HEK293 (cell line): ENCODE results near the gene EXD1.

Experiments
- CTCF ChIA-PET: fragments of 350-600 bp; formaldehyde crosslinking; extraction: SDS; loops from one replicate; lab custom pipeline; 2021; ENCODE audit warnings: antibody characterized with exemption; lab: Yijun Ruan, JAX
- POLR2A ChIA-PET: fragments of 300-600 bp; formaldehyde crosslinking; extraction: SDS; loops from one replicate; lab custom pipeline; 2020; ENCODE audit warnings: antibody characterized with exemption, inconsistent platforms; lab: Yijun Ruan, JAX
- H3K27ac ChIP-seq: fragments of 200-500 bp; sonication (Bioruptor generic); 2 replicates; pipeline ENCODE4 v1.5.1; 2014; ENCODE audit warnings: low read depth, low read length, control low read depth, inconsistent platforms; ENCODE audit errors: extremely low read depth
- H3K36me3 ChIP-seq, 2 experiments: fragments of 200-500 bp in 1 of 2; sonication (Bioruptor generic) in 1 of 2; 1 replicate in 1 of 2; 2 replicates in 1 of 2; pipeline ENCODE4 v1.5.1; 2014 to 2017; ENCODE audit warnings: inconsistent platforms in 2 of 2, low read length in 2 of 2; ENCODE audit not compliant: control insufficient read depth in 2 of 2, insufficient read depth in 1 of 2
- H3K4me1 ChIP-seq: fragments of 200-500 bp; sonication (Bioruptor generic); 2 replicates; pipeline ENCODE4 v1.5.1; 2014; ENCODE audit warnings: mild to moderate bottlenecking, low read length, inconsistent platforms; ENCODE audit not compliant: control insufficient read depth, insufficient read depth
- H3K4me3 ChIP-seq: 2 replicates; pipeline ENCODE4 v1.5.1; 2011; ENCODE audit warnings: low read depth, mild to moderate bottlenecking, control low read depth, low read length, moderate library complexity
- H3K9me3 ChIP-seq: fragments of 200-500 bp; sonication (Bioruptor generic); 2 replicates; pipeline ENCODE4 v1.5.1; 2014; ENCODE audit warnings: low read depth, low read length, inconsistent platforms; ENCODE audit not compliant: control insufficient read depth, insufficient read depth
- GLI4 ChIP-seq: fragments of 450-650 bp; formaldehyde crosslinking; IDR thresholded peaks from 2 replicates; pipeline ENCODE4 v1.5.1; 2016; ENCODE audit warnings: missing biosample characterization, missing genetic modification characterization
- GLIS1 ChIP-seq: fragments of 450-650 bp; formaldehyde crosslinking; IDR thresholded peaks from 2 replicates; pipeline ENCODE4 v1.5.1; 2016; ENCODE audit warnings: missing biosample characterization, missing genetic modification characterization
- IKZF3 ChIP-seq: fragments of 450-650 bp; IDR thresholded peaks from 2 replicates; pipeline ENCODE4 v1.5.0; 2018; ENCODE audit warnings: missing biosample characterization, mild to moderate bottlenecking, missing genetic modification characterization, moderate library complexity
- SP7 ChIP-seq: fragments of 450-650 bp; formaldehyde crosslinking; IDR thresholded peaks from 2 replicates; pipeline ENCODE4 v1.5.1; 2016; ENCODE audit warnings: missing biosample characterization, missing genetic modification characterization
- WT1 ChIP-seq: fragments of 450-650 bp; formaldehyde crosslinking; IDR thresholded peaks from 2 replicates; pipeline ENCODE4 v1.5.1; 2016; ENCODE audit warnings: missing biosample characterization, missing genetic modification characterization
- ZBTB17 ChIP-seq: fragments of 450-650 bp; formaldehyde crosslinking; IDR thresholded peaks from 2 replicates; pipeline ENCODE4 v1.5.1; 2016; ENCODE audit warnings: missing biosample characterization, missing genetic modification characterization
- ZNF423 ChIP-seq: fragments of 450-650 bp; formaldehyde crosslinking; IDR thresholded peaks from 2 replicates; pipeline ENCODE4 v1.5.1; 2016; ENCODE audit warnings: missing biosample characterization, missing genetic modification characterization
- ZNF555 ChIP-seq: fragments of 450-650 bp; formaldehyde crosslinking; conservative IDR thresholded peaks from 2 replicates; pipeline ENCODE4 v1.5.1; 2017; ENCODE audit warnings: missing biosample characterization, mild to moderate bottlenecking, missing genetic modification characterization, inconsistent platforms
- ZNF585B ChIP-seq: fragments of 450-650 bp; formaldehyde crosslinking; IDR thresholded peaks from 2 replicates; pipeline ENCODE4 v1.5.1; 2016; ENCODE audit warnings: missing biosample characterization, missing genetic modification characterization
- ZNF658 ChIP-seq: fragments of 450-650 bp; formaldehyde crosslinking; IDR thresholded peaks from 2 replicates; pipeline ENCODE4; 2016; ENCODE audit warnings: missing biosample characterization, missing genetic modification characterization
- ZNF660 ChIP-seq: fragments of 450-650 bp; IDR thresholded peaks from 2 replicates; pipeline ENCODE4 v1.5.1; 2018; ENCODE audit warnings: missing biosample characterization, mild to moderate bottlenecking, missing genetic modification characterization
- ZNF677 ChIP-seq: fragments of 450-650 bp; IDR thresholded peaks from 2 replicates; pipeline ENCODE4 v1.5.0; 2018; ENCODE audit warnings: missing biosample characterization, mild to moderate bottlenecking, missing genetic modification characterization, moderate library complexity
- ZNF843 ChIP-seq: fragments of 450-650 bp; formaldehyde crosslinking; IDR thresholded peaks from 2 replicates; pipeline ENCODE4 v1.5.1; 2016; ENCODE audit warnings: missing biosample characterization, missing genetic modification characterization
- TF ChIP-seq, protein P1 (sequence below): fragments of 450-650 bp; formaldehyde crosslinking; IDR thresholded peaks from 2 replicates; pipeline ENCODE4 v1.5.1; 2016; ENCODE audit warnings: missing biosample characterization, missing genetic modification characterization
- TF ChIP-seq, protein P2 (sequence below): fragments of 450-650 bp; formaldehyde crosslinking; IDR thresholded peaks from 2 replicates; pipeline ENCODE4 v1.5.1; 2016; ENCODE audit warnings: missing biosample characterization, missing genetic modification characterization, low read depth
- TF ChIP-seq, protein P3 (sequence below): fragments of 450-650 bp; formaldehyde crosslinking; IDR thresholded peaks from 2 replicates; pipeline ENCODE4 v1.5.1; 2016; ENCODE audit warnings: missing biosample characterization, missing genetic modification characterization
- TF ChIP-seq, protein P4 (sequence below): fragments of 450-650 bp; formaldehyde crosslinking; IDR thresholded peaks from 2 replicates; pipeline ENCODE4 v1.5.1; 2016; ENCODE audit warnings: missing biosample characterization, missing genetic modification characterization

Gene EXD1

DNA sequence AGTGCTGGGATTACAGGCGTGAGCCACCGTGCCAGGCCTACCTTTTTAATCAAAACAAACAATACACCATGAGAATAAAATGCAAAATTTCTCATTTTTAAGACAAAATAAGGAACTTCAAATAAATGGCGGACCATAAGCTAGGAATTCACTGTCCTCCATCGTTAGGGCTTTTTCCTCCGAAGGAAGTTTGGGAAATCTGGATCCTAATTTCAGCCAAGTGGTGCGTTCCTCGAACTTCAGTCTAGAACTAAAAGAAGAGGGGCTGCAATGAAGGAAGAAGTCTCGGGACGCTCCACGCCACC, 260 bp downstream of the EXD1 start:
- H3K4me3 ChIP-seq: no peak overlapping the region; the same call in 1 of the 2 replicates

DNA sequence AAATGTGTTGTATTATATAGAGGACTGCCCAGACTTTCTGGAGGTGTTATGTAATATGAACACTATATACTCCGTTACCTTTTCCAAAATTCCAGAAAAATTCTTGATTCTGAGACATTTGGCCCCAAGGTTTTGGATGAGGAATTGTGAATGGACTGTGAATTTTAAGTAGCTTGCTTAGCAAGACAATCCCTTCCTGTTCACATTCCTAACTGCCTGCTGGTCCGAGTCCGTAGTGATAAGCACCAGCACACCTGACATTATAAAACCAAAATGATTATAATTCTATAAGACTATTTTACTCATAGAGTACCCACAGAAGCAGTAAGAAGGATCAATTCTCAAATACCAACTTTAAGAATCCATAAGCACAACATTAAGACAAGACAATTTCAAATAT, 11.2 kb downstream of the EXD1 start:
- H3K9me3 ChIP-seq: no peaks in the 10 kb centered on the region
- H3K4me3 ChIP-seq: no peak overlapping the region
- ChIA-PET POLR2A (no interaction called here), CTCF (no interaction called here)
- no peak for TF ChIP-seq WT1
- TF ChIP-seq, protein P1, sequence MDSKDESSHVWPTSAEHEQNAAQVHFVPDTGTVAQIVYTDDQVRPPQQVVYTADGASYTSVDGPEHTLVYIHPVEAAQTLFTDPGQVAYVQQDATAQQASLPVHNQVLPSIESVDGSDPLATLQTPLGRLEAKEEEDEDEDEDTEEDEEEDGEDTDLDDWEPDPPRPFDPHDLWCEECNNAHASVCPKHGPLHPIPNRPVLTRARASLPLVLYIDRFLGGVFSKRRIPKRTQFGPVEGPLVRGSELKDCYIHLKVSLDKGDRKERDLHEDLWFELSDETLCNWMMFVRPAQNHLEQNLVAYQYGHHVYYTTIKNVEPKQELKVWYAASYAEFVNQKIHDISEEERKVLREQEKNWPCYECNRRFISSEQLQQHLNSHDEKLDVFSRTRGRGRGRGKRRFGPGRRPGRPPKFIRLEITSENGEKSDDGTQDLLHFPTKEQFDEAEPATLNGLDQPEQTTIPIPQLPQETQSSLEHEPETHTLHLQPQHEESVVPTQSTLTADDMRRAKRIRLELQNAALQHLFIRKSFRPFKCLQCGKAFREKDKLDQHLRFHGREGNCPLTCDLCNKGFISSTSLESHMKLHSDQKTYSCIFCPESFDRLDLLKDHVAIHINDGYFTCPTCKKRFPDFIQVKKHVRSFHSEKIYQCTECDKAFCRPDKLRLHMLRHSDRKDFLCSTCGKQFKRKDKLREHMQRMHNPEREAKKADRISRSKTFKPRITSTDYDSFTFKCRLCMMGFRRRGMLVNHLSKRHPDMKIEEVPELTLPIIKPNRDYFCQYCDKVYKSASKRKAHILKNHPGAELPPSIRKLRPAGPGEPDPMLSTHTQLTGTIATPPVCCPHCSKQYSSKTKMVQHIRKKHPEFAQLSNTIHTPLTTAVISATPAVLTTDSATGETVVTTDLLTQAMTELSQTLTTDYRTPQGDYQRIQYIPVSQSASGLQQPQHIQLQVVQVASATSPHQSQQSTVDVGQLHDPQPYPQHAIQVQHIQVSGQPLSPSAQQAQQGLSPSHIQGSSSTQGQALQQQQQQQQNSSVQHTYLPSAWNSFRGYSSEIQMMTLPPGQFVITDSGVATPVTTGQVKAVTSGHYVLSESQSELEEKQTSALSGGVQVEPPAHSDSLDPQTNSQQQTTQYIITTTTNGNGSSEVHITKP (tag by site-specific recombination): no peak
- TF ChIP-seq, protein P2, sequence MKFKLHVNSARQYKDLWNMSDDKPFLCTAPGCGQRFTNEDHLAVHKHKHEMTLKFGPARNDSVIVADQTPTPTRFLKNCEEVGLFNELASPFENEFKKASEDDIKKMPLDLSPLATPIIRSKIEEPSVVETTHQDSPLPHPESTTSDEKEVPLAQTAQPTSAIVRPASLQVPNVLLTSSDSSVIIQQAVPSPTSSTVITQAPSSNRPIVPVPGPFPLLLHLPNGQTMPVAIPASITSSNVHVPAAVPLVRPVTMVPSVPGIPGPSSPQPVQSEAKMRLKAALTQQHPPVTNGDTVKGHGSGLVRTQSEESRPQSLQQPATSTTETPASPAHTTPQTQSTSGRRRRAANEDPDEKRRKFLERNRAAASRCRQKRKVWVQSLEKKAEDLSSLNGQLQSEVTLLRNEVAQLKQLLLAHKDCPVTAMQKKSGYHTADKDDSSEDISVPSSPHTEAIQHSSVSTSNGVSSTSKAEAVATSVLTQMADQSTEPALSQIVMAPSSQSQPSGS (tag by site-specific recombination): no peak
- TF ChIP-seq, protein P3, sequence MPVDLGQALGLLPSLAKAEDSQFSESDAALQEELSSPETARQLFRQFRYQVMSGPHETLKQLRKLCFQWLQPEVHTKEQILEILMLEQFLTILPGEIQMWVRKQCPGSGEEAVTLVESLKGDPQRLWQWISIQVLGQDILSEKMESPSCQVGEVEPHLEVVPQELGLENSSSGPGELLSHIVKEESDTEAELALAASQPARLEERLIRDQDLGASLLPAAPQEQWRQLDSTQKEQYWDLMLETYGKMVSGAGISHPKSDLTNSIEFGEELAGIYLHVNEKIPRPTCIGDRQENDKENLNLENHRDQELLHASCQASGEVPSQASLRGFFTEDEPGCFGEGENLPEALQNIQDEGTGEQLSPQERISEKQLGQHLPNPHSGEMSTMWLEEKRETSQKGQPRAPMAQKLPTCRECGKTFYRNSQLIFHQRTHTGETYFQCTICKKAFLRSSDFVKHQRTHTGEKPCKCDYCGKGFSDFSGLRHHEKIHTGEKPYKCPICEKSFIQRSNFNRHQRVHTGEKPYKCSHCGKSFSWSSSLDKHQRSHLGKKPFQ (tag by site-specific recombination): no peak
- TF ChIP-seq ZNF555: no peak
- no peak for TF ChIP-seq ZNF660 (tag by site-specific recombination)
- no peaks in the 10 kb centered on the region for H3K4me1 ChIP-seq
- H3K36me3 ChIP-seq: no peaks in the 10 kb centered on the region
- no peak overlapping the region for H3K27ac ChIP-seq

More for the DNA sequence above, 260 bp downstream of the EXD1 start:
- CTCF ChIA-PET: interaction anchor here (0.9 to 1.9 kb wide), 5 partner anchors 10 to 35 kb away, joined by 3 to 6 read pairs (median 4); no protein-coding TSS in a partner anchor
- Histone ChIP-seq H3K36me3 (no peaks in the 10 kb centered on the region), H3K4me1 (no peaks in the 10 kb centered on the region), H3K27ac (no peak overlapping the region; the same call in 1 of the 2 replicates), H3K9me3 (no peaks in the 10 kb centered on the region)
- POLR2A ChIA-PET: interaction anchor here (0.8 to 1.4 kb wide), 4 partner anchors 11 to 114 kb away, joined by 4 to 13 read pairs (median 7); partner anchors contain the start of genes INO80, NUSAP1 and OIP5
- TF ChIP-seq ZNF658 (tag by site-specific recombination) (no peak), ZNF585B (tag by site-specific recombination) (no peak), IKZF3 (tag by site-specific recombination) (peak; percentile 60; the same call in 1 of the 2 replicates)

DNA sequence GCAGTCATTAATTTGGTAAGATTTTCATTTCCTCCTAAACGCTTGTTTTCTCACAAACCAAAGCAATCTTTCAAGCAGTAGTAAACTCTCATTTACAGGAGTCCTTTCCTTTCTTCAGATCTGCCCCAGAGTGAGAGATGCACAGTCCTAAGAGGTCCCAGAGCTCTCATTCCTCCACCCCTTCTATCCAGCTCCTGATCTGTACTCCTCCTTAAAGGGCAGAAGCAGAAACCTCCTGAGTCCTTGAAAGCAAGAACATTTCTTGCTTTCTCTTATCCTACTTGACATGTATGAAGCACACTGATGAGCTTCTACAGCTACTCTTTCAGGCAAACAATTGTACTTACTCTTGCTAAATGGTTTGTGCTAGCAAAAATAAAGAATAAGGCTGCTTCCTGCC, 11.7 kb downstream of the EXD1 start:
- Histone ChIP-seq H3K9me3 (no peaks in the 10 kb centered on the region), H3K4me1 (no peaks in the 10 kb centered on the region), H3K27ac (no peak overlapping the region), H3K4me3 (no peak overlapping the region), H3K36me3 (no peaks in the 10 kb centered on the region)
- no peak for TF ChIP-seq ZNF423 (tag by site-specific recombination)
- peak; percentile 22; the same call in 1 of the 2 replicates for TF ChIP-seq ZBTB17
- no peak for TF ChIP-seq ZNF677 (tag by site-specific recombination)
- no peak for TF ChIP-seq GLIS1 (tag by site-specific recombination)
- TF ChIP-seq ZNF843 (tag by site-specific recombination): no peak
- TF ChIP-seq, protein P1 (tag by site-specific recombination): no peak
- no peak for TF ChIP-seq GLI4 (tag by site-specific recombination)
- no peak for TF ChIP-seq SP7
- TF ChIP-seq, protein P4, sequence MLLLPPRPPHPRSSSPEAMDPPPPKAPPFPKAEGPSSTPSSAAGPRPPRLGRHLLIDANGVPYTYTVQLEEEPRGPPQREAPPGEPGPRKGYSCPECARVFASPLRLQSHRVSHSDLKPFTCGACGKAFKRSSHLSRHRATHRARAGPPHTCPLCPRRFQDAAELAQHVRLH: no peak
- POLR2A ChIA-PET: no interaction called here
- CTCF ChIA-PET: interaction anchor here (0.9 kb wide), 1 partner anchor 11 kb away, joined by 3 read pairs; no protein-coding TSS in a partner anchor
